GM19351 (cell line): ENCODE measurements around the gene DNMT1.
"Not testable (repeated sequence)": the region's sequence is repeated elsewhere in the genome, so short reads cannot be mapped to it uniquely, and the experiment has no call there.

Source experiments
- ATAC-seq: cut with Tn5 transposase; IDR thresholded peaks from one replicate; pipeline ENCODE4 v1.9.1; 2021; ENCODE audit warnings: mild to moderate bottlenecking, moderate library complexity; ENCODE audit not compliant: unreplicated experiment

DNMT1 gene

DNA sequence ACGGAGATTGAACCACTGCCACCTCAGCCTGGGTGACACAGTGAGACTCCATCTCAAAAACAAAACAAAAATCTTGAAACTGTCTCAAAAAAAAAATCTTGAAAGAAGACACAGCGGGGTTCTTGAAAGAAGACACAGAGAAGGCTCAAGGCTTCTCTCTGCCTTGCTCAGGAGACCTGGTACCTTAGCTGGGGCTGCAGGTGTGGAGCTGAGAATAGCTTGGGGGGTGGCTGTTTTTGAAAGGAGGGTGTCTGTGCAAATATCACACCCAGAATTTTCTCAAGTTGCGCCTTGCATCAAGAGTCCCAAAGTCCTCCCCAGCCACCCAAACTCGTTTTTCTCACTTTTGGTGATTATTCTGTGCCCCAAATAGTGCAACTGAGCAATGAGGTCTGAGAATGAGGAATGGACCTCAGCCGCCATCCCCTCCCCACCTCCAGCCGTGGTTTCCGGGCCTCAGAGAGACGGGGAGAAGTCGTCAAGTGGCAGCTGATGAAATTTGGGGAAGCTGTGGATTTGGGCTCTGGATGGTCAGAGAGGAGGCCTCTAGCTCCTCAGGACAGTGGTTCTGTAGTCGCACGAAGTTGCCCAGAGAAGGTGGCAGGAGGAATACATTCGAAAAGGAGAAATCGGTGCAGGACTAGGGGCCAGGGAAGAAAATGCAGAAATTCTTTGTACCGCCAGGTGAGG lies 27.6 kb upstream of the DNMT1 start:
- no peak for ATAC-seq

- ATAC-seq, result no peak
Observed at GRCh38 chr19:10220695-10221094, 25.9 kb upstream of the DNMT1 start.

GRCh38 chr19:10219678-10220077 lies 24.9 kb upstream of the DNMT1 start:
- no peak for ATAC-seq

- no peak for ATAC-seq
Observed at GRCh38 chr19:10217085-10217484, 22.3 kb upstream of the DNMT1 start.

DNA sequence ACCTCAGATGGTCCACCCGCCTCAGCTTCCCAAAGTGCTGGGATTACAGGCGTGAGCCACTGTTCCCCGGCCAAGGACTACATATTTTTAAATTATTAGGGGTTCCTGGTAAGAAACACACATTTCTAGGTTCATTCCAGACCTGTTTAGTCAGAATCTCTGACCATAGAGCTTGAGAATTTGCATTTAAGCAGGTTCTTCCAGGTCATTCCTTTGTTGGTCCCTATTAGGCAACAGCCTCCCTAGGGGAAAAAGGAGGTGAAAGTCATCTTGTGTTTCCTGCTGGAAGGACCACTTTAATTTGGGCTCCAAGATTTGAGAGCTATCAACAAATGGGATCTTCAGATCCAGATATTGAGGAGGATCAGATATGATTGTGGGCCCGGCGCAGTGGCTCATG lies 20.0 kb upstream of the DNMT1 start:
- ATAC-seq, result no peak

DNA sequence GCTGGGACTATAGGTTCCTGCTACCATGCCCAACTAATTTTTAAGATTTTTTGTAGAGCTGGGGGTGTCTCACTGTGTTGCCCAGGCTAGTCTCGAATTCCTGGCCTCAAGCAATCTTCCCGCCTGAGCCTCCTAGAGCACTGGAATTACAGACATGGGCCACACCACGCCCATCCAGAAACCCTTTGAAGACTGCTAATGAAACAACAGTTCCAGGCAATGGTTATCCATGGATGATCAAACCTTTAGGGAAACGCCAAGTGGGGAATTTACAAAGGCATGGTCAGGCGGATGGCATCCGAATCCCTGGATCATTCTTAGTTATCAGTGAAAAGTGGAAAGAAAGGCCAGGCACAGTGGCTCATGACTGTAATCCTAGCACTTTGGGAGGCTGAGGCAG lies 16.9 kb upstream of the DNMT1 start:
- no peak for ATAC-seq

DNA sequence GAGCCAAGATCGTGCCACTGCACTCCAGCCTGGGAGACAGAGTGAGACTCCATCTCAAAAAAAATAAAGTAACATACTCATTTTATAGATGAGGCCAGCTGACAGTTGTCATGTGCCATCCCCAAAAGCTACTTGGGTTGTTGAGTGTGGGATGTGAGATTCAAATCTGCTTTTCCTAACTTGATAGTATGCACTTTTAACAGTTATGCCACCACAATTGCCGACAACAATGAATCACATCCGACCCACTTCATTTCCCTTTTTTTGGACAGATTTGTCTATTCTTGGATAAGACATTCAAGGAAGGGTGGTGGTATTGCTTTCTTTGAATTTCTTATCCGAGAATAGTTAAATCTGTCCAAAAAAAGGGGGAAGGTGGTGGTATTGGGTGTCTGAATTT lies 16.3 kb upstream of the DNMT1 start:
- ATAC-seq, result no peak

GRCh38 chr19:10209315-10209714 lies 14.6 kb upstream of the DNMT1 start:
- no peak for ATAC-seq

- ATAC-seq, result no peak
Observed at GRCh38 chr19:10207026-10207425, 12.3 kb upstream of the DNMT1 start.

- no peak for ATAC-seq
Observed at GRCh38 chr19:10206226-10206885, 11.6 kb upstream of the DNMT1 start.

GRCh38 chr19:10205636-10206035 lies 10.9 kb upstream of the DNMT1 start:
- ATAC-seq, result no peak

GRCh38 chr19:10203686-10204085 lies 8.9 kb upstream of the DNMT1 start:
- no peak for ATAC-seq

DNA sequence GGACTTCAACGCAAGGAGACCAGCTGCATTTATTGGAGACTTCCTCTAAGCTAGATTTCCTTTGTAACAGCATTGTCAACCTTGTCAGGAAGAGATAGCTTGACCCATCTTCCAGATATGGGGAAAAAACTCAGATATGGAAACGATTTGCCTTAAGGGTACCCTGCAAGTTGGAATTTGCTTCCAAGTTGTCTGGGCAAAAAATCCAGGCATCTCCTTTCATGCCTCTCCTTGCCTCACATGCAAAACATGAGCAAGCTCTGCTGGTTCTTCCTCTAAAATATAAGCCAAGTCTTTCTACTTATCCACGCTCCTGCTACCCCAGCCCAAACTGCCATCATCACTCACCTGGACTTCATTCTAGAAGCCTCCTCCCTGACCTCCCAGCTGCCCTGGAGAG lies 6.4 kb upstream of the DNMT1 start:
- ATAC-seq, result no peak

GRCh38 chr19:10200101-10200500 lies 5.3 kb upstream of the DNMT1 start:
- ATAC-seq, result not testable (repeated sequence)

DNA sequence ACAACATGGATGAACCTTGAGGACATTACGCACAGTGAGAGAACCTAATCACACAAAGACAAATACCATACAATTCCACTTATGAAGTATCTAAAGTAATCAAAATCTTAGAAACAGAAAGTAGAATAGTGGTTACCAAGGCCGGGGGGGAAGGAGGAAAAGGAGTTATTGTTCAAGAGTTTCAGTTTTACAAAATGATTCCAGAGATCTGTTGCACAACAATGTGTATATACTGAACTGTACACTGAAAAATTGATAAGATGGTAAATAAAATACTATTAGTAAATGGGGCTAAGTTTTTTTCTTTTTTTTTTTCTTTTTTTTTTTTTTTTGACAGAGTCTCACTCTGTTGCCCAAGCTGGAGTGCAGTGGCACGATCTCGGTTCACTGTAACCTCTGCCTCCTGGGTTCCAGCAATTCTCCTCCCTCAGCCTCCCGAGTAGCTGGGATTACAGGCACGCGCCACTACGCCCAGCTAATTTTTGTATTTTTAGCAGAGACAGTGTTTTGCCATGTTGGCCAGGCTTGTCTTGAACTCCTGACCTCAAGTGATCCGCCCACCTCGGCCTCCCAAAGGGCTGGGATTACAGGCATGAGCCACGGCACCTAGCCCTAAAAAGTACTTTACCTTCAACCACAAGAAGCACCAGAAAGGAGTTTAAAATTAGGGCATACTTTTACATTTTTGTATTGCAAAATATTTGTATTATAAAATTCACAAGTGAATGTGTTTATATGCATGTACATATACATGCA lies 4.3 kb upstream of the DNMT1 start:
- not testable (repeated sequence) for ATAC-seq

GRCh38 chr19:10195199-10195519 lies 406 bp upstream of the DNMT1 start:
- peak; percentile 29 for ATAC-seq

DNA sequence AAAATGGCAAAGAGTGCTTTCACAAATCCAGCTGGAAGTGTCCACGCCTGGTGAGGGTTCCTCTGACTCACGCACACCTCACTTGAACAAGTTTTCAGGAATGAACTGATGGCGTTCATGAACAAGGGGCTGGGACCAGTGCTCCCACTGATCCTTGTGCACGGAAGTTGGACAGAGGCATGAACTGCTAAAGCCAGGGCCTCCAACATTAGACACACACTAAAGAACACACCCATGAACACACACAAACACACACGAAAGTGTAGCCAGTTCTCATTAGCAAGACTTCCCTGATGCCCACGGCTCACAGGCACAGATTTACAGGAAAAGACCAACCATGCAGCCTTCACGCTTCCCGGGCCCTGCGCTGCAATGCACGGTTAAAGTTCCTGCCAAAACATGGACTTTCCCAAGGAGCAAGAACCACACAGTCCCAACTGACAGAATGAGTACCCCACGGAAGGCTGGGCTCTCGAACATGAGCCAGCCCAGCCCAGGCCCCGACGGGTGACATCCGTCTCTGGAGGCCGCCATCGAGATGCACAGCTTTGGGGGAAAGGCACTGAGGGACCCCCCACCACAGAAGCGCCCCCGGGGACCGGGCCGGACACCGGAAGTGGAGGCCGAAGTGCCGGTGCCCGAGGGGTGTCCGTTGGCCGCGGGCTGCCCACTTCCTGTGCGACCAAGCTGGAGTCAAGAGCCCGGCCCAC lies 808 bp downstream of the DNMT1 start:
- ATAC-seq, result no peak

DNA sequence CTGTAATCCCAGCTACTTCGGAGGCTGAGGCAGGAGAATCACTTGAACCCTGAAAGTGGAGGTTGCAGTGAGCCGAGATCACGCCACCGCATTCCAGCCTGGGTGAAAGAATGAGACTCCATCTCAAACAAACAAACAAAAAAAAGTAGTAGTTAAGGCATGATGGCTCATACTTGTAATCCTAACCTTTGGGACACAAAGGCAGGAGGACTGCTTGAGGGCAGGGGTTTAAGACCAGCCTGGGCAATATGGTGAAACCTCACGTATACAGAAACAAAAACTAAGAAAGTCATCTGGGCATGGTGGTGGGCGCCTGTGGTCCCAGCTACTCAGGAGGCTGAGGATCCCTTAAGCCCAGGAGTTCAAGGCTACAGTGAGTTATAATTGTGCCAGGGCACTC lies 1.8 kb downstream of the DNMT1 start:
- ATAC-seq, result no peak

DNA sequence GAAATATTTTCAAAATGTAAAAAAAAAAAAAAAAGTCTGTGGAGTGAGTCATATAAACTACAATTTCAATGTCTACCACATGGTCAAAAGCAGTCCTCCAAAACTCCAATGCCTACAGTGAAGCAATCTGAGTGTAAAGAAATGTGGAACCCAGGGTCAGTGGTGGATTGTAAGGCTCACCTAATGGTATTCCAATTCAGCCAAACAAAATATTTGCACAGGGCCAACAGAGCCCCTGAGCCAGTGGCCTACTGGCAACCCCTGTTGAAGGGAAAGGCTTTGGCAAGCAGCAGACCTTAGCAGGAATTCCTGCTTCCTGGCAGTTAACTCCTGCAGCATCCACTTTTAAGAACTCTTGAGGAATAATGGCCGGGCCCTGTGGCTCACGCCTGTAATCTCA lies 3.4 kb downstream of the DNMT1 start:
- no peak for ATAC-seq

- no peak for ATAC-seq
Observed at GRCh38 chr19:10190026-10190425, 4.7 kb downstream of the DNMT1 start.

DNA sequence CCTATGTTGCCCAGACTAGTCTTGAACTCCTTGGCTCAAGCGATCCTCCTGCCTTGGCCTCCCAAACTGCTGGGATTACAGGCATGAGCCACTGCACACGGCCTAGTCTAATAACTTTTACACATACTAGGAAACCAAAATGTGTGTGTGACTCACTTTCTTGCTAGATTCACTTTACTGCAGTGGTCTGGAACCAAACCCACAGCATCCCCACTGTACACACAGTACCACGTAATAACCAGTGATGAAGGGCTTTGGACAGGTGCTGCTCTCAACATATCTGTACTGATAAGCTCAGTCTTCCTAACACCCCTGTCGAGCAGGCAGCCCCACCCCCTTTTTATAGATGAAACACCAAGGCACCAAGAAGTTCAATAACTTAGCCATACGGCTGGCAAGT lies 5.1 kb downstream of the DNMT1 start:
- no peak for ATAC-seq

- no peak for ATAC-seq
Observed at GRCh38 chr19:10187315-10187714, 7.4 kb downstream of the DNMT1 start.
